Renal cortex interstitium (tissue), 15 donors: ENCODE results near the gene VNN1. TPM values are rescaled to one million over a fixed set of nuclear protein-coding genes. Genes with fewer than 3 reads are reported as not detected.

Experiments used
- DNase-seq, 11 donors: peaks; one replicate each; pipeline ENCODE4 v3.0.0-alpha.2; 2013; ENCODE audit warnings: low read depth in 9 of 11, low spot score in 4 of 11; ENCODE audit errors: extremely low read depth in 1 of 11
- long read RNA-seq, 16 experiments: transcript quantifications; one replicate each; lab custom pipeline, GENCODE V29; 2026
- polyA plus RNA-seq, 3 donors: library from polyadenylated mRNA; unstranded; fragments of 120-200 nt; gene quantifications; one replicate each; pipeline ENCODE4 v1.2.1, GENCODE V29; 2013; ENCODE audit not compliant: insufficient read length in 3 of 3

Gene VNN1, protein sequence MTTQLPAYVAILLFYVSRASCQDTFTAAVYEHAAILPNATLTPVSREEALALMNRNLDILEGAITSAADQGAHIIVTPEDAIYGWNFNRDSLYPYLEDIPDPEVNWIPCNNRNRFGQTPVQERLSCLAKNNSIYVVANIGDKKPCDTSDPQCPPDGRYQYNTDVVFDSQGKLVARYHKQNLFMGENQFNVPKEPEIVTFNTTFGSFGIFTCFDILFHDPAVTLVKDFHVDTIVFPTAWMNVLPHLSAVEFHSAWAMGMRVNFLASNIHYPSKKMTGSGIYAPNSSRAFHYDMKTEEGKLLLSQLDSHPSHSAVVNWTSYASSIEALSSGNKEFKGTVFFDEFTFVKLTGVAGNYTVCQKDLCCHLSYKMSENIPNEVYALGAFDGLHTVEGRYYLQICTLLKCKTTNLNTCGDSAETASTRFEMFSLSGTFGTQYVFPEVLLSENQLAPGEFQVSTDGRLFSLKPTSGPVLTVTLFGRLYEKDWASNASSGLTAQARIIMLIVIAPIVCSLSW
- under 1 TPM; 0.11 to 0.26 (median 0.22) TPM for polyA plus RNA-seq
- long read RNA-seq, donor 1, result 0 reads
- long read RNA-seq, donor 2, result 0 reads
- long read RNA-seq, donor 3, result 0 reads
- long read RNA-seq, donor 4, result 0 reads
- long read RNA-seq, donor 5, result 0 reads
- long read RNA-seq, donor 6, result 0 reads
- long read RNA-seq, donor 7, result 0 reads
- long read RNA-seq, donor 8, result 0 reads
- long read RNA-seq, donor 9, result 0 reads
- long read RNA-seq, donor 10, result 0 reads
- long read RNA-seq, donor 11, partial matches to known transcripts, result 0 of 1 reads
- long read RNA-seq, donor 11, other reads (novel, unspliced or antisense), result 0 of 1 reads
- long read RNA-seq, donor 12, result 0 reads
- long read RNA-seq, donor 13, result 0 reads
- long read RNA-seq, donor 14, result 0 reads
- long read RNA-seq, donor 15, result 0 reads
- long read RNA-seq, donor 16, result 0 reads

- no peak for DNase-seq
Observed at GRCh38 chr6:132713352-132714134, at the start of gene VNN1. TSS of gene VNN1 (minus strand) at chr6:132714055. CDS start at chr6:132714035, 20 bp downstream.

- DNase-seq, result peak in 2 of 11 donors; percentile 16 to 41
Observed at GRCh38 chr6:132763269-132763668, 49.4 kb upstream of the VNN1 start.

- no peak for DNase-seq
Observed at GRCh38 chr6:132760256-132760655, 46.4 kb upstream of the VNN1 start.

- no peak for DNase-seq
Observed at GRCh38 chr6:132758689-132759088, 44.8 kb upstream of the VNN1 start.

- no peak for DNase-seq
Observed at GRCh38 chr6:132752255-132752654, 38.4 kb upstream of the VNN1 start.

- DNase-seq, result no peak
Observed at GRCh38 chr6:132751828-132752227, 38.0 kb upstream of the VNN1 start.

DNA sequence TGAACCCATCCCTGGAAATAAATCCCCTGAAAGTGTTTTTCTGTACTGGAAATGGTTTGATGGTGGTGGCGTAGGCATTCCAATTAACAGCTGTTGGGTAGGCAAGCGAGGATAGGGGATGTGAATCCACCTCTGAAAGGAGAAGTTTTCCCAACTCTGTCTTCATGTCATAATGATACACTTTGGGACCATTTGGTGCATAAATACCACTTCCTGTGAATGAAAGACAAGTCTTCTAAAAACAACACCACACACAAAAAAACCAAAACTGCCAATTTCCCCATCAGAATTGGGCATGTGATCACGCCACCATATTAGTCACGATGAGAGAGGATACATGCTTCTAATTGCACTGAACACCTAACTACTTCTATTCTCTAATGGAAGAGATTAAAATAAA lies 37.5 kb upstream of the VNN1 start:
- DNase-seq, result no peak

GRCh38 chr6:132750455-132751248 lies 36.8 kb upstream of the VNN1 start:
- DNase-seq, result no peak

- no peak for DNase-seq
Observed at GRCh38 chr6:132749111-132749510, 35.3 kb upstream of the VNN1 start.

DNA sequence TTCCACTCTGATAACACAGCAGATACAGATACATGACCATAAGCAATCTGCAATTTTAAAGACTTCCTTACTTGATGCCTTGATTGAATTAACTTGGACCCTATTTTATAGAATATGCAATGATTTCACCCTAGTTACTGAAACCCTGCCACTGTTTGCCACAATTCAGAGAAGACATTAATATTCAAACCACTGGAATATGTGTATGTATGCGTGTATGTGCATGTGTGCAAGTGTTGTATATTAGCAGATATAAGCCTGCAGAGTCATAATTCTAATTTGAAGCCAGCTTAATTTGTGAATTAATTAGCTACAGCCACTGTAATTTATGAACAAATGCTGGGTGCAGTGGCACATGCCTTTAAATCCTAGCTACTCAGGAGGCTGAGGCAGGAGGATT lies 34.6 kb upstream of the VNN1 start:
- no peak for DNase-seq

- no peak for DNase-seq
Observed at GRCh38 chr6:132746048-132746447, 32.2 kb upstream of the VNN1 start.

DNA sequence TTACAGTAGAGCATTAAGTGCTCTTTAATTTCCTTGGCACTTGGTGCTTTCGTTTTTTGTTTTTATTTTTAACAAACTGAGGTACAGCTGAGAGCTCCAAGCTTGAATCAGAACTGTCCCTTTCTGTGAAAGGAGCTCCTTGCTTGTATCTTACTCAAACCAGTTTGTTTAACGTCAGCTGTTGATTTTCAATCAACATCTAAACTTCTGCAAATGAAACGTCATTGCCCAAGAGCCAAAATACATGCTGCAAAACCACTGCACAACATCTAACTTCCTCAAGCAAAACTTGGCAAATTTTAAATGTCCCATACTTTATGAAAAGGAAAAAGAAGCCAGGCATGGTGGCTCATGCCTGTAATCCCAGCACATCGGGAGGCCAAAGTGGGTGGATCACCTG lies 28.6 kb upstream of the VNN1 start:
- no peak for DNase-seq

DNA sequence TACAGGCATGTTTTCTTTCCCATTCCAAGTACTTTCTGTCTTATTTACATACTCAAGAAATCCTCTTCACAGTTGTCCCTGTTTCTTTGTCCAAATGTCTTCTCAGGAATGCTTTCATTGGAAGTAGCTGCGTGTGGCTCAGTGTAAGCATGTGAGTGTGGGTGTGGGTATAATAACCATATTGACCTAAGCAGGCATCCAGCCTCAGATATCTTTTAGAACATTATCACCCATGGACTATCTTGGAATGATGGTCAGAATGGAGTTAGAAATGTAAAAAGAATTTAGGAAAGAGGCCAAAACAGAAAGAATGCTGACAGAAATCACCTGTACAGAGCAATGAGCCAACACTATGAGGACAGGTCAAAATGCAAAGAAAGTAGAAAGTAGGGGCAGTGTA lies 27.4 kb upstream of the VNN1 start:
- no peak for DNase-seq

DNA sequence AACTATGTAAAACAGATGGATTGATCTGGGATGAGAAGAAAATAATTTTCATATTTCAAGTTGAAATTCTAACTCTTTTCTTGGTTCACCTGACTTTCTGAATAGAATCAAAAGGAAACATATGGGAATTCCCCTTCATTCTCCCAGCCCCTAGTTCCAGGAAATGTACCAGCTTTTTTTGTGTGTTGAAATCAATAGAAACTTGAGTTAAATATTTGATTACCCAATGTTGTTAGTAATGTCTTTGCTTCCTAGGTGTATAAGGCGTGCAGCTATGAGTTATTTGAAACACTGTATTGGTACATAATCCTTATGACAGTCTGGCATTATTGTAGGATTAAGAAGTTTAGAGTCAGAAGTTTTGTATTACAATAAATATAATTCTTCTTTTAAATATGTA lies 22.4 kb upstream of the VNN1 start:
- DNase-seq, result no peak

DNA sequence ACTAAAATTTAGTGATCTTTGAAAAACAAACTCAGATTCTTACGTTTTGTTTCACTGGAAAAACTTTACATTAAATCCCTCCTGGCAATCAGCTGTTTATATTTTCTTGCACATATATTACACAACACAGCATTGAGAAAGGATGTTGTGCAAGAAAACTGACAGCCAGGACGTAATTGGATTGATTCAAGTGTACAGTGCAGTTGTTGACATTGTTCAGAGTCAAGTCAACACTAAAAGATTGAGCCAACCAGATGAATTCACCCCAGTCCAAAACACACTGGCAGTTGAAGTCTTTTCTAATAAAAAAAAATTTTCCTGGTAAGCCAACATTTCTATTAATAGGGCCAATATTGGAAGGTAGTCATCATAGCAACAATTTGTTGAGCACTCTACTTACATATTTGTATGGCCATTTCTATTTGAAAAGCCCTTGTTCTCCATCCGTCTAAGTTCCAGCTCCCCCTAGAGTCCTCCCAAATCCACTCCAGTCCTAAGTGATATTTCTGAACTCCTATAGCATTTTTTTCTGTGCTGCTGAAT lies 20.9 kb upstream of the VNN1 start:
- no peak for DNase-seq

DNA sequence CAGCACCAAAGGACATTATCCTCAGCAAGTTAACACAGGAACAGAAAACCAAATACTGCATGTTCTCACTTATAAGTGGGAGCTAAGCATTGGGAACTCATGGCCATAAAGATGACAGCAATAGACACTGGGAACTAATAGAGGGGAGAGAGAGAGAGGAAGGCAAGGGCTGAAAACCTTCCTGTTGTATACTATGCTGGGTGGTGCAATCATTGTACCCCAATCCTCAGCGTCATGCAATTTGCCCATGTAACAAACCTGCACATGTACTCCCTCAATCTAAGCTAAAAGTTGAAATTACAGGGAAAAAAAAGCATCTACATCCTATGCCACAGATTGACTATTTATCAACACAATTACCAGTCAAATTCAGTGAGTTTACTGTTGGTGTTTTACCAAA lies 20.0 kb upstream of the VNN1 start:
- DNase-seq, result no peak

DNA sequence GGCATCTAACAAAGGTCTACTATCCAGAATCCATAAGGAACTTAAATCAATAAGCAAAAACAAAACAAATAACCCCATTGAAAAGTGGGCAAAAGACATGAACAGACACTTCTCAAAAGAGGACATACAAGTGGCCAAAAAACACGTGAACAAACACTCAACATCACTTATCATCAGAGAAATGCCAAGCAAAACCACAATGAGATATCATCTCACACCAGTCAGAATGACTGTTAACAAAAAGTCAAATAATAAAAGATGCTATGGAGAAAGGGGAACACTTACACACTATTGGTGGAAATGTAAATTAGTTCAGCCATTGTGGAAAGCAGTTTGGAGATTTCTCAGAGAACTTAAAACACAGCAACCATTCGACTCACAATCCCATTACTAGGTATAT lies 19.4 kb upstream of the VNN1 start:
- no peak for DNase-seq

- DNase-seq, result no peak
Observed at GRCh38 chr6:132731086-132731485, 17.2 kb upstream of the VNN1 start.
